Measurements from ENCODE around the gene LYRM4. TPM values are rescaled to one million over a fixed set of nuclear protein-coding genes. Genes with fewer than 3 reads are reported as not detected.

Gene LYRM4
- total RNA-seq, 1 experiment from 2014 or later: 36.5 TPM

- no peaks in the 10 kb centered on the region for H3K36me3 ChIP-seq
- no peak overlapping the region for H3K27ac ChIP-seq
- no peaks in the 10 kb centered on the region for H3K4me1 ChIP-seq
- no peaks in the 10 kb centered on the region for H3K27me3 ChIP-seq
- DNase-seq: no peak
- no peaks in the 10 kb centered on the region for H3K9me3 ChIP-seq (replicated peaks)
- H3K4me3 ChIP-seq: no peak overlapping the region
Observed at GRCh38 chr6:5149891-5150290, 110.9 kb downstream of the LYRM4 start.

DNA sequence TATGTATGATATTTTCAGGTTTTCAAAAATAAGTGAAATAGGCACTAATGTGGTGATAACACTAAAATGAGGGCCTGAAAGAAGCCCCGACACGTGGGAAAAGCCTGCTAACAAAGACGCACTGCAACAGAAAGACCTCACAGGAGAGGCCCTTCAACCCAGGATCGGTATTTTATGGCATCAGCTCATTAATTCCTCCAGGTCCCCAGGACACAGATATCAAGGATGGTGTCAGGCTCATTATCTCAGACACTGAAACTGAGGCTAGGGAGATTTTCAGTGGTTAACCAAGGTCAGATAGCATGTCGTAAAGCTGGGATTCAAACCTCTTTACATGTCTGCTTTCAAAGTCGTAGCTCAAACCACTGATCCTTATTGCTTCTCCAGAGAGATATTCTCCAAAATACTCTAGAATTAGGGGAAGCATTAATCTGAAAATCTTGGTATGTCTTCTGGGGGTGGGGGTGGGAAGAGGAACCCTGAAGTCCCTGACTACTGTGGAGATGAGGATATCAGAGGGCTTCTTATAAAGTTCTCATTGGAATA, 111.5 kb downstream of the LYRM4 start:
- Histone ChIP-seq H3K9me3 (replicated peaks) (no peaks in the 10 kb centered on the region), H3K4me3 (no peak overlapping the region), H3K4me1 (no peaks in the 10 kb centered on the region)

DNA sequence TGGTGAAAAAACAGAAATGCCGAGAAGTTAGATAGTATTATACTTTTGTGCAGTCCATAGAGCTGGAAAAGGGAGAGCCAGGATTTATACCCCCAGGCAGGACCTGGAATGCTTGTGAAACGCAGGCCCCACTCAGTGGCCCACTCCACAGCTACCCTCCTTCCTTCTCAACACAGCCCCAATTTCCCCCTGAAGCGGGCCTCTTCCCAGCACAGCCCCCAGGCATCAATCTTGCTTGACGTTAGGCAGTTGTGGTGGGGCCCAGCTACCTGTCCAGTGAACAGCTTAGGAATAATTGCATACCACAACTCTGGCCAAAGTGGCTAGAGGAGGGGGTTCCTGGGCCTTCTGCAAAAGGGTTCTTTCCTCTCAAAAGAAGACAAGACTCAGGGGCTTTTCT, 114.4 kb downstream of the LYRM4 start:
- Histone ChIP-seq H3K4me1 (no peaks in the 10 kb centered on the region), H3K27ac (no peak overlapping the region), H3K36me3 (no peaks in the 10 kb centered on the region), H3K9me3 (replicated peaks) (no peaks in the 10 kb centered on the region), H3K4me3 (no peak overlapping the region), H3K27me3 (no peaks in the 10 kb centered on the region)
- DNase-seq: no peak

More for the DNA sequence above, 111.5 kb downstream of the LYRM4 start:
- no peaks in the 10 kb centered on the region for H3K27me3 ChIP-seq
- no peak overlapping the region for H3K27ac ChIP-seq
- H3K36me3 ChIP-seq: no peaks in the 10 kb centered on the region
- DNase-seq: no peak

DNA sequence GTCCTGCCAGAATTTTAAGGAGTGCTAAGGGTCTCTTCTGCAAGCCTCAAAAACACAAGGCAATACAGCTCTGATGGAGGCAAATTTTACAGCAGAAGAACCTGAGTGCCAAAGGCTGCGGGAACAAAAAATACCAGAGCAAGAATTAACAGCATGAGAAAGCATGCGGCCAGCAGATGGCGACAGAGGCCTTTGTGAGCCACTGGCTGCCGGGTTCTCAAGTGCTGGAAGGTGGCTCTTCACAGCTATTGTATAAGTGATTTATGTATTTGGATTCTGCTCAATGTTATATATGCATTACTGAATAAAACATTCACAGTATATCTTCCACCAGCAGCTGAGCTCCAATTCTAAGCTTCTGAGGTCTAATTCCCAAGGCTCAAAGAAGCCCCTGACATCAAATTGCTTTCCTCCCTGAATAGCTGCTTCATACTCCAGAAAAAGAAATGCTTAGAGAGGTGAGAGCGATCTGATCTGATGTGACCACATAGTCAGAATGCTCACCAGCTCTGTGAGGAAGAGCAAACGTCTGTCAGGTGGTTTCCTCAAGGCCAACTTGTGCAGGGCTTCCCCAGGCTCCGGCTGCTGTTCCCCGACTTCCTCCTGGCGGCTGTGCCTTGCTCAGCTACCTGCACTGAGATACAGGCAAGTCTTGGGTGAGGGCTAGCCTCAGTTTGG, 117.0 kb downstream of the LYRM4 start:
- Histone ChIP-seq H3K4me1 (no peaks in the 10 kb centered on the region), H3K4me3 (no peak overlapping the region), H3K27me3 (no peaks in the 10 kb centered on the region), H3K9me3 (replicated peaks) (no peaks in the 10 kb centered on the region), H3K36me3 (no peaks in the 10 kb centered on the region), H3K27ac (no peak overlapping the region)
- DNase-seq: peak; percentile 59 to 81

- Histone ChIP-seq H3K4me3 (no peak overlapping the region), H3K4me1 (no peaks in the 10 kb centered on the region), H3K9me3 (replicated peaks) (no peaks in the 10 kb centered on the region), H3K27me3 (no peaks in the 10 kb centered on the region), H3K36me3 (no peaks in the 10 kb centered on the region), H3K27ac (no peak overlapping the region)
- no peak for DNase-seq
Observed at GRCh38 chr6:5142915-5143314, 117.8 kb downstream of the LYRM4 start.

DNA sequence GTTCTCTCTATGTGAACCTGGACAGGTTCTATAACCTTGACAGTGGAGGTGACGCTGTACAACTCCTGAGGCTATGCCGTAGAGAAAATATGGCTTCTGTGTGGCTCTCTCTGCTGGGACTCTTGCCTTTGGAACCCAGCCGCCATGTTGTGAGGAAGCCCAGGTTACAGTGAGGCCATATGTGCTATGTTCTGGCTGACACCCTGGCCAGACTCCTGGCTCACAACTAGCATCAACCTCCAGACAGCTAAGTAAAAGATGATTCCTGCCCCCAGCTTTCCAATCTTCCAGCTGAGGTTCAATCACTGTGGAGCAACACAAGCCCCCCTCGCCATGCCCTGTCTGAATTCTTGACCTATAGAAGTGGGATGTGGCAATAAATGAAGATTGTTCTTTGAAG, 118.6 kb downstream of the LYRM4 start:
- Histone ChIP-seq H3K27me3 (no peaks in the 10 kb centered on the region), H3K4me1 (no peaks in the 10 kb centered on the region)
- no peak for DNase-seq

GRCh38 chr6:5141046-5141445, 119.7 kb downstream of the LYRM4 start:
- no peaks in the 10 kb centered on the region for H3K4me1 ChIP-seq
- no peak for DNase-seq
- H3K27ac ChIP-seq: no peak overlapping the region
- no peak overlapping the region for H3K4me3 ChIP-seq
- H3K9me3 ChIP-seq (replicated peaks): no peaks in the 10 kb centered on the region
- no peaks in the 10 kb centered on the region for H3K27me3 ChIP-seq
- no peaks in the 10 kb centered on the region for H3K36me3 ChIP-seq

More for the DNA sequence above, 118.6 kb downstream of the LYRM4 start:
- Histone ChIP-seq H3K4me3 (no peak overlapping the region), H3K9me3 (replicated peaks) (no peaks in the 10 kb centered on the region), H3K27ac (no peak overlapping the region), H3K36me3 (no peaks in the 10 kb centered on the region)

GRCh38 chr6:5139828-5140771, 120.7 kb downstream of the LYRM4 start:
- Histone ChIP-seq H3K27me3 (no peaks in the 10 kb centered on the region), H3K9me3 (replicated peaks) (no peaks in the 10 kb centered on the region), H3K27ac (no peak overlapping the region), H3K4me3 (no peak overlapping the region), H3K4me1 (no peaks in the 10 kb centered on the region), H3K36me3 (no peaks in the 10 kb centered on the region)
- no peak for DNase-seq

- no peaks in the 10 kb centered on the region for H3K9me3 ChIP-seq (replicated peaks)
- no peaks in the 10 kb centered on the region for H3K27me3 ChIP-seq
- H3K27ac ChIP-seq: no peak overlapping the region
- no peaks in the 10 kb centered on the region for H3K36me3 ChIP-seq
- H3K4me1 ChIP-seq: no peaks in the 10 kb centered on the region
- no peak for DNase-seq
- no peak overlapping the region for H3K4me3 ChIP-seq
Observed at GRCh38 chr6:5138995-5139827, 121.5 kb downstream of the LYRM4 start.

DNA sequence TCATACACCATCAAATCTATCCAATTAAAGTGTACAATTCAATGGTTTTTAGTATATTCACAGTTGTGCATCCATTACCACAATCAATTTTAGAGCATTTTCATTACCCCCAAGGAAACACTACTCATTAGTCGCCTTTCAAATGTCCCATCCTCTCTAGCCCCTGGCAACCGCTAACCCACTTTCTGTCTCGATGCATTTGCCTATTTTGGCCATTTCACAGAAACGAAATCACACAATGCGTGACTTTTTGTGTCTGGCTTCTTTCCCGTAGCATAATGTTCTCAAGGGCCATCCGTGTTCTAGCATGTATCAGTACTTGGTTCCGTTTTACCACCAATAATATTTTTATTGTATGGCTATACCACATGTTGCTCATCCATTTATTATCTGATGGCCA, 123.9 kb downstream of the LYRM4 start:
- Histone ChIP-seq H3K27me3 (no peaks in the 10 kb centered on the region), H3K4me1 (no peaks in the 10 kb centered on the region), H3K36me3 (no peaks in the 10 kb centered on the region), H3K4me3 (no peak overlapping the region), H3K27ac (no peak overlapping the region), H3K9me3 (replicated peaks) (no peaks in the 10 kb centered on the region)
- DNase-seq: no peak

DNA sequence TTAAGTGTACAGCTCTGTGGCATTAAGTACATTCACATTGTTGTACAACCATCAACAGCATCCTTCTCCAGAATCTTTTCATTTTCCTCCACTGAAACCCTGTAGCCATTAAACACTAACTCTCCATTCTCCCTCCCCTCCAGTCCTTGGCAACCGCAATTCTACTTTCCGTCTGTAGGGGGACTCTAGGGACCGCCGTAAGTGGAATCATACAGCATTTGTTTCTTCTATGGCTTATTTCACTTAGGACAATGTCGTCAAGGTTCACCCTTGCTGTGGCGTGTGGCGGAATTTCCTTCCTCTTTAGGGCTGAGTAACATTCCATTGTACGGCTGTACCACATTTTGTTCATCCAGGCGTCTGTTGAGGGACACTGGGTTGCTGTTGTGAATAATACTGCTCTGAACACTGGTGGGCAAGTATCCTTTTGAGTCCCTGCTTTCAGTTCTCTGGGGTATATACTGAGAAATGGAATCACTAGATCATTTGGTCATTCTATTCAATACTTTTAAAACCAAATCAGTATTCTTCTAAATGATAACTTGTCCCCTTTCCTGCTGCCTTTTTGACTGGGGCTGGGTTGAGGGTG, 124.9 kb downstream of the LYRM4 start:
- no peaks in the 10 kb centered on the region for H3K4me1 ChIP-seq
- no peak overlapping the region for H3K27ac ChIP-seq
- H3K4me3 ChIP-seq: no peak overlapping the region
- DNase-seq: peak; percentile 18 to 39
- H3K36me3 ChIP-seq: no peaks in the 10 kb centered on the region
- no peaks in the 10 kb centered on the region for H3K9me3 ChIP-seq (replicated peaks)
- no peaks in the 10 kb centered on the region for H3K27me3 ChIP-seq

GRCh38 chr6:5133943-5134342, 126.8 kb downstream of the LYRM4 start:
- no peak overlapping the region for H3K27ac ChIP-seq
- H3K4me1 ChIP-seq: no peaks in the 10 kb centered on the region
- DNase-seq: no peak
- H3K9me3 ChIP-seq (replicated peaks): no peaks in the 10 kb centered on the region
- H3K36me3 ChIP-seq: no peaks in the 10 kb centered on the region
- H3K4me3 ChIP-seq: no peak overlapping the region
- H3K27me3 ChIP-seq: no peaks in the 10 kb centered on the region

GRCh38 chr6:5132731-5133130, 128.0 kb downstream of the LYRM4 start:
- Histone ChIP-seq H3K27ac (no peak overlapping the region), H3K4me3 (no peak overlapping the region), H3K36me3 (no peaks in the 10 kb centered on the region), H3K9me3 (replicated peaks) (no peaks in the 10 kb centered on the region), H3K4me1 (no peaks in the 10 kb centered on the region), H3K27me3 (no peaks in the 10 kb centered on the region)
- DNase-seq: no peak

- Histone ChIP-seq H3K27ac (no peak overlapping the region), H3K4me1 (peaks cover 6% of the 10 kb centered on the region; the same call in 1 of the 2 replicates), H3K36me3 (no peaks in the 10 kb centered on the region), H3K9me3 (replicated peaks) (no peaks in the 10 kb centered on the region), H3K27me3 (no peaks in the 10 kb centered on the region), H3K4me3 (no peak overlapping the region)
- DNase-seq: no peak
Observed at GRCh38 chr6:5130135-5130866, 130.4 kb downstream of the LYRM4 start.
